ENCODE measurements around the gene HPS5.
"Not testable (repeated sequence)": the region's sequence is repeated elsewhere in the genome, so short reads cannot be mapped to it uniquely, and the experiment has no call there.

The HPS5 gene

DNA sequence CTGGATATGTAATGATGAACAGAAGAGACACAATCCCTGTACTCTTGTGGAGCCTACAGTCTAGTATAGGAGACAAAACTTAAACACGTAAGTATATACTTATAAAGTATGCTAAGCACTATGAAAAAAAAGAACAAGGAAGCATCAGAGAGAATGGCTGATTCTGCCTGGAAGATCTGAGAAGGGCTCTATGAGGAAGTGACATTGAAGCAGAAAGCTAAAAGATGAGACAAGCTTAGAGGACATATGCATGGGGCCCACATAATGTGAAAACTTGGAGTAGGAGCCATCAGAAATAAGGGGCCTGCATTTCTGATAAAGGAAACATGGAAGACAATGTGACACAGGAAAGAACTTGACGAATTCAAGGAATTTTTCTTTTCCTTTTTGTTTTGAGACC lies 39.3 kb downstream of the HPS5 start:
- no peak for DNase-seq (ENCODE audit: low read depth)
- TF ChIP-seq, protein P1, sequence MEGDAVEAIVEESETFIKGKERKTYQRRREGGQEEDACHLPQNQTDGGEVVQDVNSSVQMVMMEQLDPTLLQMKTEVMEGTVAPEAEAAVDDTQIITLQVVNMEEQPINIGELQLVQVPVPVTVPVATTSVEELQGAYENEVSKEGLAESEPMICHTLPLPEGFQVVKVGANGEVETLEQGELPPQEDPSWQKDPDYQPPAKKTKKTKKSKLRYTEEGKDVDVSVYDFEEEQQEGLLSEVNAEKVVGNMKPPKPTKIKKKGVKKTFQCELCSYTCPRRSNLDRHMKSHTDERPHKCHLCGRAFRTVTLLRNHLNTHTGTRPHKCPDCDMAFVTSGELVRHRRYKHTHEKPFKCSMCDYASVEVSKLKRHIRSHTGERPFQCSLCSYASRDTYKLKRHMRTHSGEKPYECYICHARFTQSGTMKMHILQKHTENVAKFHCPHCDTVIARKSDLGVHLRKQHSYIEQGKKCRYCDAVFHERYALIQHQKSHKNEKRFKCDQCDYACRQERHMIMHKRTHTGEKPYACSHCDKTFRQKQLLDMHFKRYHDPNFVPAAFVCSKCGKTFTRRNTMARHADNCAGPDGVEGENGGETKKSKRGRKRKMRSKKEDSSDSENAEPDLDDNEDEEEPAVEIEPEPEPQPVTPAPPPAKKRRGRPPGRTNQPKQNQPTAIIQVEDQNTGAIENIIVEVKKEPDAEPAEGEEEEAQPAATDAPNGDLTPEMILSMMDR (conservative IDR thresholded peaks at IDR 0.05; ENCODE audit: control insufficient read depth, insufficient read depth, low read depth, low read length) = no peak
- no peak overlapping the region for H3K4me3 ChIP-seq (ENCODE audit: control insufficient read depth, low read depth, low read length)

GRCh38 chr11:18280438-18281045 lies 41.4 kb downstream of the HPS5 start:
- DNase-seq (ENCODE audit: low read depth) = no peak
- TF ChIP-seq, protein P1 (conservative IDR thresholded peaks at IDR 0.05; ENCODE audit: control insufficient read depth, insufficient read depth, low read depth, low read length) = no peak
- H3K4me3 ChIP-seq (ENCODE audit: control insufficient read depth, low read depth, low read length) = no peak overlapping the region

DNA sequence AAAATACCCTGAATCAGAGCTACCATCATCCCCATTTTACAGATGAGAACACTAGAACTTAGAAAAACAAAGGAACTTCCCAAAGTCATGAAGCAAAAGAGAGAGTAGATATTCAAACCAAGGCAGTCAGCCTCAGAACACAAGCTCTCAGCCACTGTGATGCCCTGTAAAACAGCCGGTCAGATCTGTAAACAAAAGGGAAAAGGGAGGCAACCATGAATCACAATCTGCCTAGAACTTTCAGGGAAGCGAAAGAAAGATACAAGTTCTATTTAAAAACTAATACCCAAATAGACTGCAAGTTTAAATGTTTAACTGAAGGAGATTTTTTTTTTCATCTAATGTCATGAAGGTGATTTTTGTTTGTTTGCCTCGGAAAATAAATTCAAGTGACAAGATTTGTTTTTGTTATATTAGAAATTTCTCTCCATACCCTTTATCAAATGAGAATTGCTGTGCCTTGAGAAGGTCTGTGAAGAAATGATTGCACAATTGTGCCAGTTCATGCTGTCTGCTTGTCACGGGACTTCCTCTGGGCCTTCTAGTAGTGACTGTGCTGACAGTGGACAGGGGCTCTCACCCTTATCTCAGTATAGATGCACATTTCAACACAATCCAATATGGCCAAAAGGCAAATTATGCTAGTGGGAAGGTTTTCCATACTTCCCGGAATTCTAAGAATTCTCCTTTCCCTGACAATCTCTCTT lies 44.2 kb downstream of the HPS5 start:
- TF ChIP-seq, protein P1 (conservative IDR thresholded peaks at IDR 0.05; ENCODE audit: control insufficient read depth, insufficient read depth, low read depth, low read length) = no peak
- H3K4me3 ChIP-seq (ENCODE audit: control insufficient read depth, low read depth, low read length) = no peak overlapping the region
- no peak for DNase-seq (ENCODE audit: low read depth)

DNA sequence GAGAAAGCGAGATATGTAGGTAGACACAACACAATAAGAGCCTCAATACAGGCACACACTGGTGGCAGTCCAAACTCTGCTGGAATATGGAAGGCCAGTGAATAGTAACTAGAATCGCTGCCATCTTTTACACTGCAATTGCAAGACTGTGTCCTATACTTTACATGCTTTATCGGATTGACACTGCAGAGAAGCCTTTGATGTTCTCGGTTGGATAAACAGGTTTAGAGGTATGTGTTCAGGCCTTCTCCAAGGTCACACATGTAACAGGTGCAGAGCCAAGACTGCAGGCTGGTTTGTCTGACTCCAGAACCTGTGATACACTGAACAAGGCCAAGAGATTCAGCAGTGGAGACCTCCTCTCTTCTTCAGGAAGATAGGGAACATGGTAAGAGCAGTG lies 50.7 kb downstream of the HPS5 start:
- TF ChIP-seq, protein P1 (conservative IDR thresholded peaks at IDR 0.05; ENCODE audit: control insufficient read depth, insufficient read depth, low read depth, low read length) = no peak
- DNase-seq (ENCODE audit: low read depth) = no peak
- no peak overlapping the region for H3K4me3 ChIP-seq (ENCODE audit: control insufficient read depth, low read depth, low read length)

GRCh38 chr11:18270102-18270501 lies 51.8 kb downstream of the HPS5 start:
- TF ChIP-seq, protein P1 (conservative IDR thresholded peaks at IDR 0.05; ENCODE audit: control insufficient read depth, insufficient read depth, low read depth, low read length) = no peak
- no peak for DNase-seq (ENCODE audit: low read depth)
- H3K4me3 ChIP-seq (ENCODE audit: control insufficient read depth, low read depth, low read length) = no peak overlapping the region

DNA sequence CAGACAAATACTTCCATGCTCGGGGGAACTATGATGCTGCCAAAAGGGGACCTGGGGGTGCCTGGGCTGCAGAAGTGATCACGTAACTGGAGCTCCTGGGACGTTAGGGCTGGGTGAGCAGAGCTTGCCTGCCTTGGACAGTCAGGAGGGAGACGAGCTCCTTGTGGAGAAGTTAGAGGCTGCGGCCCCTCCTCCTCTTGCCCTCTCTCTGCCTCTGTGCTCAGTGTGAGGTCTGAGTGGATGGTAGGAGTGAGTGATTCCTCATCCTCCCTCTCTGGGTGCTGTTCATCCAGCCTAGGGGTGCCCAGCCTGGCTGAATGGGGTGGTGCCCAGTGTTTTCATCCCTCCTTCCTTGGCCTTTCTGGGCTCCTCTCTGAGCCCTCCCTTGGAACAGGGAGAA lies 52.7 kb downstream of the HPS5 start:
- DNase-seq (ENCODE audit: low read depth); H3K4me3 ChIP-seq (ENCODE audit: control insufficient read depth, low read depth, low read length): not testable (repeated sequence)

- not testable (repeated sequence) for DNase-seq (ENCODE audit: low read depth); H3K4me3 ChIP-seq (ENCODE audit: control insufficient read depth, low read depth, low read length)
Observed at GRCh38 chr11:18267335-18268133, 54.4 kb downstream of the HPS5 start.

Measured in fibroblast of mammary gland (primary cell).